ENCODE data around the gene PTPRG. TPM values are rescaled to one million over a fixed set of nuclear protein-coding genes. Genes with fewer than 3 reads are reported as not detected.
A peak's percentile ranks its signal among the peaks of the same experiment; 100 is the strongest.

Gene PTPRG
- total and polyA plus RNA-seq, 11 donors, result 8.0 to 48.5 (median 35.4) TPM

DNA sequence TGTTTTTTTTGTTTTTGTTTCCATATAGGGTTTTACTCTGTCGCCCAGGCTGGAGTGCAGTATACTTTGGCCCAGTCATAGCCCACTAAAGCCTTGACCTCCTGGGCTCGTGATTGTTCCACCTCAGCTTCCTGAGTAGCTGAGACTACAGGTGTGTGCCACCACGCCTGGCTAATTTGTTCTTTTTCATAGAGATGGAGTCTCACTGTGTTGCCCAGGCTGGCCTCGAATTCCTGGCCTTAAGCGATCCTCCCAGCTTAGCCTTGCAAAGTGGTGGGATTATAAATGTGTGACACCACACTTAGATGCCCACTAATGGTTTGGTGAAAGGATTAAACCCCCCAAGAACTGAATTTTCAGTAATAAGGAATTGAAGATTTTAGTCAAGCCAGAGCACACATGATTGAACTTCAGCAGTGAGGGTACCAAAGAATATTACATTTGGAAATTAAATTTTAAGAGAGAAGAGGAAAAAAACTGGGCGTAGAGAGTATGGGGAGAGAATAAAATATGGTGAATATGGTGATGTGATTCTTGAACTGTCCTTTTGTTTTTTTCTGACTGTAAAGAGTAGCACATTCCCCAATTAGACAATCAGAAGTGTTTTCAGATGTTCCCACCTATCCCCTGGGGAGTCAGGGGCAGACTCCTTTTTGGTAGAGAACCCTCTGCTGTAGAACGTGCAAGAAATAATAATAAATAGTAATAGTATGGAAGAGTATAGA, 208.1 kb downstream of the PTPRG start:
- intact Hi-C loops (cut with DNase I), result loop anchor here in 1 of 10 donors (10.0 kb wide), 1 partner anchor 205 kb away; the partner anchor contains the start of gene PTPRG
- Histone ChIP-seq H3K9me3 (no peaks in the 10 kb centered on the region), H3K4me1 (peaks cover 0 to 54% (median 27%) of the 10 kb centered on the region in 12 donors), H3K27ac (no peak overlapping the region), H3K27me3 (no peaks in the 10 kb centered on the region), H3K4me3 (no peak overlapping the region), H3K36me3 (no peaks in the 10 kb centered on the region)
- ATAC-seq (no peak), DNase-seq (no peak)
- 90 to 93% (median 93%) methylated on average over 7 of the region's 7 CpGs for WGBS, 4 donors
- TF ChIP-seq, protein P1, sequence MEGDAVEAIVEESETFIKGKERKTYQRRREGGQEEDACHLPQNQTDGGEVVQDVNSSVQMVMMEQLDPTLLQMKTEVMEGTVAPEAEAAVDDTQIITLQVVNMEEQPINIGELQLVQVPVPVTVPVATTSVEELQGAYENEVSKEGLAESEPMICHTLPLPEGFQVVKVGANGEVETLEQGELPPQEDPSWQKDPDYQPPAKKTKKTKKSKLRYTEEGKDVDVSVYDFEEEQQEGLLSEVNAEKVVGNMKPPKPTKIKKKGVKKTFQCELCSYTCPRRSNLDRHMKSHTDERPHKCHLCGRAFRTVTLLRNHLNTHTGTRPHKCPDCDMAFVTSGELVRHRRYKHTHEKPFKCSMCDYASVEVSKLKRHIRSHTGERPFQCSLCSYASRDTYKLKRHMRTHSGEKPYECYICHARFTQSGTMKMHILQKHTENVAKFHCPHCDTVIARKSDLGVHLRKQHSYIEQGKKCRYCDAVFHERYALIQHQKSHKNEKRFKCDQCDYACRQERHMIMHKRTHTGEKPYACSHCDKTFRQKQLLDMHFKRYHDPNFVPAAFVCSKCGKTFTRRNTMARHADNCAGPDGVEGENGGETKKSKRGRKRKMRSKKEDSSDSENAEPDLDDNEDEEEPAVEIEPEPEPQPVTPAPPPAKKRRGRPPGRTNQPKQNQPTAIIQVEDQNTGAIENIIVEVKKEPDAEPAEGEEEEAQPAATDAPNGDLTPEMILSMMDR (IDR thresholded peaks at IDR 0.05), result no peak
- no peak for TF ChIP-seq POLR2A (IDR thresholded peaks at IDR 0.05)

GRCh38 chr3:61771976-61772375, 210.6 kb downstream of the PTPRG start:
- ATAC-seq, result peak in 1 of 4 donors; percentile 21
- intact Hi-C loops (cut with DNase I), result no loop called here
- DNase-seq, result no peak
- Histone ChIP-seq H3K27me3 (no peaks in the 10 kb centered on the region), H3K4me1 (peaks cover 0 to 54% (median 23%) of the 10 kb centered on the region in 12 donors), H3K4me3 (no peak overlapping the region), H3K27ac (no peak overlapping the region), H3K9me3 (no peaks in the 10 kb centered on the region), H3K36me3 (no peaks in the 10 kb centered on the region)
- 71 to 90% (median 74%) methylated on average over 6 of the region's 6 CpGs for WGBS, 4 donors
- TF ChIP-seq, protein P1 (IDR thresholded peaks at IDR 0.05), result no peak
- TF ChIP-seq POLR2A (IDR thresholded peaks at IDR 0.05), result no peak

DNA sequence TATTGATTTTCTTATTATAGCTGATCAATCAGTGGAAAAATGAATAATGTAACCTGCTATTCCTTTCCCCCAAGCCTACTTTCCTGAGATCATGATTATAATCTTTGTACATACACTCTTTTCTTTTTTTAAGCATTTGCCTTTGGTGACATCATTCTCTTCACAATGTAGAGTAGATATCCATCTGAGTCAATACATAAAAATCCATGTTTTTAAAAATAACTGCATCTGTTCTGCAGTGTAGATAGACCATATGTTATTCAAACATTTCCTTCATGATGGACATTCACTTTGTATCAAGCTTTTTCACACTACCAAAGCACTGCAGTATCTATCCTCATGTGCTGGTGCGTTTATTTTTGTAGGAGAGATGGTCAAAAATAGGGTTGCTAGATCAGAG, 211.1 kb downstream of the PTPRG start:
- Histone ChIP-seq H3K27me3 (no peaks in the 10 kb centered on the region), H3K36me3 (no peaks in the 10 kb centered on the region), H3K4me1 (peaks cover 0 to 58% (median 23%) of the 10 kb centered on the region in 12 donors), H3K9me3 (no peaks in the 10 kb centered on the region), H3K4me3 (no peak overlapping the region), H3K27ac (no peak overlapping the region)
- DNase-seq (no peak), ATAC-seq (no peak)
- 43 to 66% (median 54%) methylated on average over 1 of the region's 1 CpG for WGBS, 4 donors
- TF ChIP-seq POLR2A (IDR thresholded peaks at IDR 0.05), result no peak
- TF ChIP-seq, protein P1 (IDR thresholded peaks at IDR 0.05), result no peak
- intact Hi-C loops (cut with DNase I), result no loop called here

DNA sequence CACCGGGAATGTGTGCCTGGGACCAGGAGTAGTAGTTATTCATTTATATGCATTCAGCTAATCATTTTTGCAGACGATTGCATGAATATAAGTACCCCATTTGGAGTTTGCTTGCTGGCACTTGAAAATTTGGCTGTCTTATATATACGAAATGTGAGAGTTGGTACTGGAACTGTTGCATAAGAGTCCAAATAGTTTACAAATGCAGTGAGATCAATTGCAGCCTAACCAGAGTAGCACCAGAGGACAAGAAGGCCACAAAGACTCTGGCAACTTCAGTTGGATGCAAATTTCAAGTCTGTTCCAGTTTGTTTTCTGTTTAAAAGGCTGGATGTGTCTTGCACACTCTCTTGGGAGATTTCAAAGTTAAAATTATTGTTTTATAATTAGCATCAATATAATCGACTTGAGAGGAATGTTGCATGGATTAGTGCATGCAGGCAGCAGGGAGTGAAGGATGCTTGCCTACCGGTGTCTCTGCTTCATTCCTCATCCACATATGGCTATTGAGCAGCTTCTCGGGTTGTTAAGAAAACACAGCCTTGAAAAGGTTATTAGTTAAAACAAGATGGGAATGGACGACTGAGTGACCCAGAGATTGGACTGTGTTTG, 213.0 kb downstream of the PTPRG start:
- WGBS, 4 donors, result 61 to 79% (median 67%) methylated on average over 7 of the region's 7 CpGs
- peaks cover 0 to 54% (median 15%) of the 10 kb centered on the region in 12 donors for H3K4me1 ChIP-seq
- intact Hi-C loops (cut with DNase I), result no loop called here
- H3K36me3 ChIP-seq, result no peaks in the 10 kb centered on the region
- TF ChIP-seq, protein P1 (IDR thresholded peaks at IDR 0.05), result no peak
- no peak for TF ChIP-seq POLR2A (IDR thresholded peaks at IDR 0.05)
- no peaks in the 10 kb centered on the region for H3K9me3 ChIP-seq
- H3K4me3 ChIP-seq, result no peak overlapping the region
- DNase-seq (no peak), ATAC-seq (no peak)
- H3K27ac ChIP-seq, result no peak overlapping the region
- H3K27me3 ChIP-seq, result no peaks in the 10 kb centered on the region
